H9 (cell line): ENCODE data around the gene DHRSX. TPM values are rescaled to one million over a fixed set of nuclear protein-coding genes. Genes with fewer than 3 reads are reported as not detected.

Source experiments
- DNase-seq: peaks from one replicate; pipeline ENCODE4 v3.0.0-alpha.2; 2017
- H2AFZ ChIP-seq: one replicate; pipeline ENCODE4 v1.6.1; 2013; ENCODE audit warnings: mild to moderate bottlenecking, low read length, control low read depth, moderate library complexity
- H2AK5ac ChIP-seq: 2 replicates; pipeline ENCODE4 v1.6.1; 2013; ENCODE audit warnings: low read length, control low read depth, mixed read lengths; ENCODE audit not compliant: insufficient read length
- H2BK120ac ChIP-seq: one replicate; pipeline ENCODE4 v1.6.1; 2013; ENCODE audit warnings: low read depth, mild to moderate bottlenecking, low read length, control low read depth, inconsistent platforms; ENCODE audit not compliant: poor library complexity, severe bottlenecking
- H2BK12ac ChIP-seq: 2 replicates; pipeline ENCODE4 v1.6.1; 2013; ENCODE audit warnings: low read length, control low read depth, mixed read lengths, low read depth; ENCODE audit not compliant: insufficient read length
- H2BK15ac ChIP-seq: 2 replicates; pipeline ENCODE4 v1.6.1; 2013; ENCODE audit warnings: low read depth, low read length, control low read depth
- H2BK20ac ChIP-seq: one replicate; pipeline ENCODE4 v1.6.1; 2013; ENCODE audit warnings: low read depth, mild to moderate bottlenecking, low read length, control low read depth, inconsistent platforms; ENCODE audit not compliant: poor library complexity, severe bottlenecking
- H2BK5ac ChIP-seq: 2 replicates; pipeline ENCODE4 v1.6.1; 2013; ENCODE audit warnings: low read length, control low read depth, mixed read lengths; ENCODE audit not compliant: insufficient read length
- H3K14ac ChIP-seq: 2 replicates; pipeline ENCODE4 v1.6.1; 2013; ENCODE audit warnings: low read length, control low read depth; ENCODE audit not compliant: insufficient read depth
- H3K18ac ChIP-seq: 2 replicates; pipeline ENCODE4 v1.6.1; 2013; ENCODE audit warnings: low read depth, mild to moderate bottlenecking, mixed read lengths, low read length, control low read depth; ENCODE audit not compliant: insufficient read length
- H3K23ac ChIP-seq: 2 replicates; pipeline ENCODE4 v1.6.1; 2013; ENCODE audit warnings: low read length, control low read depth, mixed read lengths, low read depth; ENCODE audit not compliant: insufficient read length
- H3K23me2 ChIP-seq: 2 replicates; pipeline ENCODE4 v1.6.1; 2013; ENCODE audit warnings: low read depth, mild to moderate bottlenecking, mixed read lengths, low read length, control low read depth; ENCODE audit not compliant: insufficient read length, poor library complexity, severe bottlenecking
- H3K27ac ChIP-seq: 2 replicates; pipeline ENCODE4 v1.5.1; 2013; ENCODE audit warnings: low read length, control low read depth, mixed read lengths, low read depth; ENCODE audit not compliant: insufficient read length
- H3K27me3 ChIP-seq: 2 replicates; pipeline ENCODE4 v1.6.1; 2013; ENCODE audit warnings: low read length, control low read depth, inconsistent platforms; ENCODE audit not compliant: insufficient read depth
- H3K4ac ChIP-seq: 2 replicates; pipeline ENCODE4 v1.6.1; 2013; ENCODE audit warnings: low read depth, mild to moderate bottlenecking, control low read depth, inconsistent platforms, low read length, moderate library complexity
- H3K4me1 ChIP-seq: 2 replicates; pipeline ENCODE4 v1.6.1; 2013; ENCODE audit warnings: low read length, control low read depth, inconsistent platforms; ENCODE audit not compliant: insufficient read depth
- H3K4me2 ChIP-seq: 2 replicates; pipeline ENCODE4 v1.6.1; 2013; ENCODE audit warnings: low read length, control low read depth, mixed read lengths; ENCODE audit not compliant: insufficient read length, insufficient read depth
- H3K56ac ChIP-seq: 2 replicates; pipeline ENCODE4 v1.6.1; 2013; ENCODE audit warnings: low read depth, mild to moderate bottlenecking, mixed read lengths, low read length, control low read depth; ENCODE audit not compliant: insufficient read length
- H3K79me1 ChIP-seq: 2 replicates; pipeline ENCODE4 v1.6.1; 2013; ENCODE audit warnings: low read depth, mild to moderate bottlenecking, moderate library complexity, low read length, control low read depth, inconsistent platforms; ENCODE audit not compliant: insufficient read depth, poor library complexity, severe bottlenecking
- H3K79me2 ChIP-seq: 2 replicates; pipeline ENCODE4 v1.6.1; 2013; ENCODE audit warnings: low read length, control low read depth, inconsistent platforms; ENCODE audit not compliant: insufficient read depth
- H3K9ac ChIP-seq: 2 replicates; pipeline ENCODE4 v1.6.1; 2013; ENCODE audit warnings: low read length, control low read depth, mixed read lengths; ENCODE audit not compliant: insufficient read length; ENCODE audit errors: extremely low read depth
- H3K9me3 ChIP-seq: one replicate; pipeline ENCODE4 v1.6.1; 2013; ENCODE audit warnings: low read depth, low read length, inconsistent platforms; ENCODE audit not compliant: control insufficient read depth
- H3T11ph ChIP-seq: one replicate; pipeline ENCODE4 v1.6.1; 2013; ENCODE audit warnings: mild to moderate bottlenecking, low read length, control low read depth, inconsistent platforms
- H4K20me1 ChIP-seq: one replicate; pipeline ENCODE4 v1.6.1; 2013; ENCODE audit not compliant: control insufficient read depth, insufficient read length, insufficient read depth
- H4K5ac ChIP-seq: 2 replicates; pipeline ENCODE4 v1.6.1; 2013; ENCODE audit warnings: low read depth, mild to moderate bottlenecking, mixed read lengths, low read length, control low read depth; ENCODE audit not compliant: insufficient read length
- H4K8ac ChIP-seq: replicated peaks from 2 replicates; pipeline ENCODE4 v1.6.1; 2013; ENCODE audit warnings: low read length, control low read depth, mixed read lengths, low read depth; ENCODE audit not compliant: insufficient read length
- H4K91ac ChIP-seq: 2 replicates; pipeline ENCODE4 v1.6.1; 2013; ENCODE audit warnings: low read depth, mild to moderate bottlenecking, moderate library complexity, mixed read lengths, low read length, control low read depth; ENCODE audit not compliant: insufficient read length
- H3K27ac Mint-ChIP-seq, 3 experiments: 2 replicates in 2 of 3; 3 replicates in 1 of 3; pipeline ENCODE4 v1.8.0; 2020 to 2021; ENCODE audit warnings: mixed read lengths in 3 of 3, mild to moderate bottlenecking in 1 of 3, moderate library complexity in 1 of 3
- H3K27me3 Mint-ChIP-seq: 2 replicates; pipeline ENCODE4 v1.8.0; 2021; ENCODE audit warnings: low read depth, mild to moderate bottlenecking, moderate library complexity, mixed read lengths
- H3K36me3 Mint-ChIP-seq, 3 experiments: 2 replicates in 2 of 3; 3 replicates in 1 of 3; pipeline ENCODE4 v1.8.0; 2020 to 2021; ENCODE audit warnings: low read depth in 3 of 3, mixed read lengths in 3 of 3; ENCODE audit not compliant: insufficient read depth in 1 of 3
- H3K4me1 Mint-ChIP-seq, 2 experiments: 2 replicates each; pipeline ENCODE4 v1.8.0; 2020; ENCODE audit warnings: mixed read lengths in 2 of 2
- H3K4me3 Mint-ChIP-seq, 2 experiments: 2 replicates in 1 of 2; 3 replicates in 1 of 2; pipeline ENCODE4 v1.8.0; 2020 to 2021; ENCODE audit warnings: mild to moderate bottlenecking in 2 of 2, mixed read lengths in 2 of 2, moderate library complexity in 1 of 2
- H3K9me3 Mint-ChIP-seq, 2 experiments: 2 replicates in 1 of 2; 3 replicates in 1 of 2; pipeline ENCODE4 v1.8.0; 2020; ENCODE audit warnings: mild to moderate bottlenecking in 2 of 2, mixed read lengths in 2 of 2, moderate library complexity in 1 of 2
- CTCF ChIP-seq: fragments of 200-600 bp; sonication (generic); conservative IDR thresholded peaks from 3 replicates; pipeline ENCODE4 v1.8.0; 2021; ENCODE audit warnings: antibody characterized with exemption, mild to moderate bottlenecking
- WGBS: extraction: QIAGEN DNeasy Blood & Tissue Kit; methylation state at CpG from one replicate; pipeline ENCODE4 v1.1.7; 2013; ENCODE audit warnings: missing lambda C conversion rate, low lambda C conversion rate, mixed read lengths; ENCODE audit not compliant: insufficient read length; ENCODE audit errors: extremely low coverage; 5-methylcytosine and 5-hydroxymethylcytosine counted together
- total RNA-seq: library from RNA; stranded (reverse); gene quantifications from 2 replicates; pipeline ENCODE4 v1.2.1, GENCODE V29; 2021

The DHRSX gene
- total RNA-seq, 1 experiment from 2014 or later = 44.0 TPM

DNA sequence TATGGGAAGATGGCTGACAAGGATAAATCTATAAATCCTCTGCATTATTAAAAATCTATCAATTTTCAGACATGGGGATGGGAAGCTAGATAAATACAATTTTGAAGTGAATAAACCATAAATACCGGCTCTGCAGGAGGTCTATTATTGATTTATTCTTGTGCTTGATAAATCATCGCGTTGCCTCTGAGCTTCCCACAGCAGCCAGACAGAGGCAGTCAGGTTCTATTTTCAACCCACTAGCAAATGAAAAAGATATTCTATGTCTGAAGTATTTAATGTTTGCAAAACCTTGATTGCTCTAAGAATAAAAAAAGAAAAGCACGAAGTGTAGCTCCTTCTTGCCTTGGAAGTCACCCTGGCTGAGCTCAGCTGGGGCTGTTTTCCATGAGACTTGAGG, 216.2 kb downstream of the DHRSX start:
- Histone ChIP-seq H3K56ac (no peak overlapping the region), H3K27me3 (no peaks in the 10 kb centered on the region), H3T11ph (no peak overlapping the region), H2AK5ac (no peak overlapping the region), H3K9ac (no peak overlapping the region), H3K4me1 (no peaks in the 10 kb centered on the region), H2BK15ac (no peak overlapping the region), H2BK5ac (no peak overlapping the region), H3K79me1 (no peaks in the 10 kb centered on the region), H4K91ac (no peak overlapping the region), H4K5ac (no peak overlapping the region), H2AFZ (no peak overlapping the region), H3K79me2 (no peaks in the 10 kb centered on the region), H3K4ac (no peak overlapping the region), H2BK120ac (no peak overlapping the region), H3K9me3 (peaks cover 14% of the 10 kb centered on the region), H3K18ac (no peak overlapping the region), H3K27ac (no peak overlapping the region), H2BK20ac (no peak overlapping the region), H3K14ac (no peak overlapping the region), H3K23ac (no peak overlapping the region), H3K4me2 (no peak overlapping the region), H3K23me2 (no peaks in the 10 kb centered on the region), H4K20me1 (no peaks in the 10 kb centered on the region), H4K8ac (no peak overlapping the region), H2BK12ac (no peak overlapping the region)
- no CpG with 5 or more reads among the region's 4 CpGs for WGBS
- no peak for TF ChIP-seq CTCF
- Mint-ChIP-seq H3K27ac (no peak overlapping the region), H3K36me3 (peaks cover 42 to 49% (median 47%) of the 10 kb centered on the region in 3 experiments), H3K4me3 (no peak overlapping the region), H3K9me3 (peaks cover 29 to 30% of the 10 kb centered on the region in 2 experiments), H3K27me3 (peaks cover 1% of the 10 kb centered on the region), H3K4me1 (peaks cover 0 to 7% of the 10 kb centered on the region in 2 experiments; a peak in 1 of 4 replicates)
- DNase-seq = no peak
